Brain microvascular endothelial cell (primary cell): ENCODE data around the gene ABCB10.
"Not testable (repeated sequence)": the region's sequence is repeated elsewhere in the genome, so short reads cannot be mapped to it uniquely, and the experiment has no call there.

Source experiments
- DNase-seq: peaks from one replicate; pipeline ENCODE4 v3.0.0-alpha.2; 2020
- H3K27ac ChIP-seq: fragments of 250-450 bp; sonication (Bioruptor Pico); 2 replicates; pipeline ENCODE4 v1.5.1; 2020; ENCODE audit warnings: mild to moderate bottlenecking, moderate library complexity
- H3K27me3 ChIP-seq: fragments of 250-450 bp; sonication (Bioruptor Pico); replicated peaks from 2 replicates; pipeline ENCODE4 v1.5.1; 2020; ENCODE audit warnings: mild to moderate bottlenecking
- H3K36me3 ChIP-seq: fragments of 250-450 bp; sonication (Bioruptor Pico); replicated peaks from 2 replicates; pipeline ENCODE4 v1.5.1; 2020; ENCODE audit warnings: mild to moderate bottlenecking
- H3K4me3 ChIP-seq: 2 replicates; pipeline ENCODE4 v1.5.1; 2011; ENCODE audit warnings: low read depth, mild to moderate bottlenecking, control low read depth, low read length, moderate library complexity
- CTCF ChIP-seq: IDR thresholded peaks from 2 replicates; pipeline ENCODE4 v1.5.1; 2011; ENCODE audit warnings: low read depth, mild to moderate bottlenecking, moderate library complexity, low read length, control low read depth, inconsistent platforms; ENCODE audit errors: missing control alignments
- in situ Hi-C: cut with HindIII; loops from 2 replicates; pipeline ENCODE4 v1.10.0; 2017; ENCODE audit warnings: low sequenced_read_pairs, low pct_ligation_motif_present

ABCB10 gene

GRCh38 chr1:229523052-229523451, 35.5 kb downstream of the ABCB10 start:
- no peak overlapping the region for H3K27ac ChIP-seq
- no peaks in the 10 kb centered on the region for H3K27me3 ChIP-seq
- H3K36me3 ChIP-seq = peaks cover 4% of the 10 kb centered on the region
- no peak for DNase-seq
- no peak overlapping the region for H3K4me3 ChIP-seq
- in situ Hi-C loops = no loop called here
- TF ChIP-seq CTCF = no peak

GRCh38 chr1:229514578-229515275, 43.8 kb downstream of the ABCB10 start:
- in situ Hi-C loops = no loop called here
- no peak overlapping the region for H3K4me3 ChIP-seq

GRCh38 chr1:229511625-229512024, 46.9 kb downstream of the ABCB10 start:
- H3K27me3 ChIP-seq, H3K36me3 ChIP-seq, DNase-seq, H3K27ac ChIP-seq, in situ Hi-C loops, H3K4me3 ChIP-seq: not testable (repeated sequence)

More at GRCh38 chr1:229514578-229515275, 43.8 kb downstream of the ABCB10 start:
- no peak overlapping the region for H3K27ac ChIP-seq
- H3K36me3 ChIP-seq = no peaks in the 10 kb centered on the region
- peak; percentile 83 for DNase-seq
- no peaks in the 10 kb centered on the region for H3K27me3 ChIP-seq
- TF ChIP-seq CTCF = peak; percentile 93

- H3K4me3 ChIP-seq, DNase-seq, in situ Hi-C loops, H3K36me3 ChIP-seq, H3K27ac ChIP-seq, H3K27me3 ChIP-seq: not testable (repeated sequence)
Observed at GRCh38 chr1:229511201-229511600, 47.3 kb downstream of the ABCB10 start.

- no peak overlapping the region for H3K4me3 ChIP-seq
- H3K27ac ChIP-seq = no peak overlapping the region
- in situ Hi-C loops = no loop called here
- H3K36me3 ChIP-seq = peaks cover 4% of the 10 kb centered on the region
- no peak for TF ChIP-seq CTCF
- peak; percentile 35 for DNase-seq
- no peaks in the 10 kb centered on the region for H3K27me3 ChIP-seq
Observed at GRCh38 chr1:229509576-229509975, 48.9 kb downstream of the ABCB10 start.

GRCh38 chr1:229508823-229509337, 49.6 kb downstream of the ABCB10 start:
- Histone ChIP-seq H3K36me3 (peaks cover 4% of the 10 kb centered on the region), H3K27me3 (no peaks in the 10 kb centered on the region), H3K4me3 (peak overlapping the region; percentile 87), H3K27ac (peak overlapping the region; percentile 79)
- no peak for DNase-seq
- TF ChIP-seq CTCF = no peak
- in situ Hi-C loops = no loop called here
